BE2C (cell line): ENCODE data around the gene TRAF4.
"Not testable (repeated sequence)": the region's sequence is repeated elsewhere in the genome, so short reads cannot be mapped to it uniquely, and the experiment has no call there.

ENCODE experiments used
- DNase-seq: peaks from one replicate; pipeline ENCODE4 v3.0.0-alpha.2; 2020
- H3K27me3 ChIP-seq: fragments of 250-450 bp; sonication (Bioruptor Pico); 2 replicates; pipeline ENCODE4 v1.5.1; 2020; ENCODE audit warnings: mild to moderate bottlenecking
- H3K36me3 ChIP-seq: fragments of 250-450 bp; sonication (Bioruptor Pico); 2 replicates; pipeline ENCODE4 v1.5.1; 2020; ENCODE audit warnings: mild to moderate bottlenecking
- H3K4me1 ChIP-seq: fragments of 250-450 bp; sonication (Bioruptor Pico); 2 replicates; pipeline ENCODE4 v1.5.1; 2020
- H3K4me3 ChIP-seq: 2 replicates; pipeline ENCODE4 v1.5.1; 2011; ENCODE audit warnings: low read depth, low read length
- H3K9me3 ChIP-seq: fragments of 250-450 bp; sonication (Bioruptor Pico); 2 replicates; pipeline ENCODE4 v1.5.1; 2020
- CTCF ChIP-seq: IDR thresholded peaks from 2 replicates; pipeline ENCODE4 v1.5.1; 2012; ENCODE audit warnings: mild to moderate bottlenecking, low read depth, low read length

TRAF4 gene

GRCh38 chr17:28718333-28719020, 25.3 kb upstream of the TRAF4 start:
- no peaks in the 10 kb centered on the region for H3K27me3 ChIP-seq
- no peaks in the 10 kb centered on the region for H3K4me1 ChIP-seq
- DNase-seq = no peak
- H3K9me3 ChIP-seq = no peaks in the 10 kb centered on the region
- peaks cover 36% of the 10 kb centered on the region for H3K36me3 ChIP-seq
- no peak overlapping the region for H3K4me3 ChIP-seq
- no peak for TF ChIP-seq CTCF

- no peak for TF ChIP-seq CTCF
- H3K4me1 ChIP-seq = no peaks in the 10 kb centered on the region
- H3K36me3 ChIP-seq = peaks cover 40% of the 10 kb centered on the region
- no peaks in the 10 kb centered on the region for H3K27me3 ChIP-seq
- peak overlapping the region; percentile 46 for H3K4me3 ChIP-seq
- DNase-seq = no peak
- H3K9me3 ChIP-seq = no peaks in the 10 kb centered on the region
These were observed 24.8 kb upstream of the TRAF4 start for GRCh38 chr17:28719021-28719433.

- H3K4me1 ChIP-seq = peaks cover 3% of the 10 kb centered on the region; the same call in 1 of the 2 replicates
- no peak for DNase-seq
- no peaks in the 10 kb centered on the region for H3K27me3 ChIP-seq
- TF ChIP-seq CTCF = 0 out of 2 replicates have a peak, but pooled peaks have one; percentile 2
- H3K9me3 ChIP-seq = no peaks in the 10 kb centered on the region
- H3K4me3 ChIP-seq = peak overlapping the region; percentile 93
- peaks cover 53% of the 10 kb centered on the region for H3K36me3 ChIP-seq
These were observed 23.4 kb upstream of the TRAF4 start for GRCh38 chr17:28720247-28720996.

GRCh38 chr17:28720997-28721329, 22.8 kb upstream of the TRAF4 start:
- not testable (repeated sequence) for H3K4me1 ChIP-seq, H3K9me3 ChIP-seq, H3K27me3 ChIP-seq, DNase-seq
- Histone ChIP-seq H3K4me3 (peak overlapping the region; percentile 93), H3K36me3 (peaks cover 53% of the 10 kb centered on the region)

- no peak for DNase-seq
- Histone ChIP-seq H3K9me3 (no peaks in the 10 kb centered on the region), H3K4me1 (peaks cover 3% of the 10 kb centered on the region; the same call in 1 of the 2 replicates), H3K36me3 (peaks cover 53% of the 10 kb centered on the region), H3K4me3 (peak overlapping the region; percentile 93), H3K27me3 (no peaks in the 10 kb centered on the region)
- no peak for TF ChIP-seq CTCF
These were observed 21.2 kb upstream of the TRAF4 start for GRCh38 chr17:28722417-28723158.

GRCh38 chr17:28723159-28723835, 20.5 kb upstream of the TRAF4 start:
- peaks cover 3% of the 10 kb centered on the region; the same call in 1 of the 2 replicates for H3K4me1 ChIP-seq
- no peaks in the 10 kb centered on the region for H3K9me3 ChIP-seq
- no peak for DNase-seq
- H3K27me3 ChIP-seq = no peaks in the 10 kb centered on the region
- no peak for TF ChIP-seq CTCF
- peak overlapping the region; percentile 23; the same call in 1 of the 2 replicates for H3K4me3 ChIP-seq
- peaks cover 53% of the 10 kb centered on the region for H3K36me3 ChIP-seq

GRCh38 chr17:28723836-28724499, 19.8 kb upstream of the TRAF4 start:
- H3K4me3 ChIP-seq, H3K4me1 ChIP-seq, DNase-seq, H3K9me3 ChIP-seq, H3K27me3 ChIP-seq: not testable (repeated sequence)
- H3K36me3 ChIP-seq = peaks cover 53% of the 10 kb centered on the region
